T-helper 1 cell treated with Interleukin-12 subunit alpha and Interleukin-12 subunit beta and Interleukin-4 antibody, amounts not matched to agents 30 ng/mL and 1 ng/mL, for 36 hours (primary cell): Measurements from ENCODE around the gene BANF2. TPM values are rescaled to one million over a fixed set of nuclear protein-coding genes. Genes with fewer than 3 reads are reported as not detected.
"Not testable (repeated sequence)": the region's sequence is repeated elsewhere in the genome, so short reads cannot be mapped to it uniquely, and the experiment has no call there.

Experiments used
- intact Hi-C: fragments of 100-400 bp; cut with micrococcal nuclease; formaldehyde crosslinking; loops from one replicate; pipeline ENCODE4 v1.15.1; 2024
- total RNA-seq: library from RNA; stranded (reverse); gene quantifications from 2 replicates; pipeline ENCODE4 v1.2.3, GENCODE V29; 2022

The BANF2 gene
- total RNA-seq, 1 donor from 2014 or later: not detected

GRCh38 chr20:17761604-17762003, 61.8 kb downstream of the BANF2 start:
- intact Hi-C loops: no loop called here

GRCh38 chr20:17762243-17762872, 62.6 kb downstream of the BANF2 start:
- intact Hi-C loops: no loop called here

- intact Hi-C loops: no loop called here
Observed at GRCh38 chr20:17762873-17763557, 63.2 kb downstream of the BANF2 start.

GRCh38 chr20:17765017-17765416, 65.3 kb downstream of the BANF2 start:
- intact Hi-C loops: no loop called here

- intact Hi-C loops: no loop called here
Observed at GRCh38 chr20:17765584-17765983, 65.8 kb downstream of the BANF2 start.

- intact Hi-C loops: no loop called here
Observed at GRCh38 chr20:17766226-17766625, 66.5 kb downstream of the BANF2 start.

- intact Hi-C loops: no loop called here
Observed at GRCh38 chr20:17767624-17768023, 67.9 kb downstream of the BANF2 start.

- intact Hi-C loops: no loop called here
Observed at GRCh38 chr20:17768271-17768670, 68.5 kb downstream of the BANF2 start.

- intact Hi-C loops: not testable (repeated sequence)
Observed at GRCh38 chr20:17769716-17770115, 70.0 kb downstream of the BANF2 start.

- intact Hi-C loops: no loop called here
Observed at GRCh38 chr20:17771206-17772004, 71.6 kb downstream of the BANF2 start.

- intact Hi-C loops: no loop called here
Observed at GRCh38 chr20:17772005-17772343, 72.2 kb downstream of the BANF2 start.

GRCh38 chr20:17773619-17774018, 73.9 kb downstream of the BANF2 start:
- intact Hi-C loops: no loop called here

GRCh38 chr20:17775600-17775999, 75.8 kb downstream of the BANF2 start:
- intact Hi-C loops: no loop called here

- intact Hi-C loops: no loop called here
Observed at GRCh38 chr20:17776551-17776950, 76.8 kb downstream of the BANF2 start.

GRCh38 chr20:17779011-17779410, 79.2 kb downstream of the BANF2 start:
- intact Hi-C loops: not testable (repeated sequence)

GRCh38 chr20:17782768-17783167, 83.0 kb downstream of the BANF2 start:
- intact Hi-C loops: no loop called here

- intact Hi-C loops: no loop called here
Observed at GRCh38 chr20:17783671-17784070, 83.9 kb downstream of the BANF2 start.

GRCh38 chr20:17785007-17785406, 85.2 kb downstream of the BANF2 start:
- intact Hi-C loops: no loop called here
